ENCODE results near the gene ST6GAL2.

- TF ChIP-seq EZH2 (IDR thresholded peaks at IDR 0.05; ENCODE audit: low read depth, unreplicated experiment) (no peak), CTCF (conservative IDR thresholded peaks at IDR 0.05; ENCODE audit: low read depth in 2 of 2) (no peak), ZNF331 (CRISPR knock-in tag; IDR thresholded peaks at IDR 0.05; ENCODE audit: low read depth) (no peak)
These were observed 6.1 kb upstream of the ST6GAL2 start for GRCh38 chr2:106892048-106892447.
